HEK293 (cell line): Measurements from ENCODE around the gene ARHGAP4.

ENCODE experiments used
- BCL11B ChIP-seq: fragments of 450-650 bp; formaldehyde crosslinking; IDR thresholded peaks from 2 replicates; pipeline ENCODE4 v1.5.1; 2016; ENCODE audit warnings: low read depth, missing biosample characterization, missing genetic modification characterization
- CTCF ChIP-seq: fragments of 450-650 bp; formaldehyde crosslinking; IDR thresholded peaks from 2 replicates; pipeline ENCODE4 v1.5.1; 2016; ENCODE audit warnings: missing biosample characterization, missing genetic modification characterization
- FEZF1 ChIP-seq: fragments of 450-650 bp; formaldehyde crosslinking; IDR thresholded peaks from 2 replicates; pipeline ENCODE4 v1.5.1; 2016; ENCODE audit warnings: missing biosample characterization, missing genetic modification characterization
- KLF10 ChIP-seq: fragments of 450-650 bp; IDR thresholded peaks from 2 replicates; pipeline ENCODE4 v1.5.1; 2018; ENCODE audit warnings: missing biosample characterization, mild to moderate bottlenecking, missing genetic modification characterization
- PATZ1 ChIP-seq: fragments of 450-650 bp; formaldehyde crosslinking; IDR thresholded peaks from 2 replicates; pipeline ENCODE4 v1.5.1; 2016; ENCODE audit warnings: missing biosample characterization, missing genetic modification characterization
- PRDM10 ChIP-seq: fragments of 450-650 bp; formaldehyde crosslinking; IDR thresholded peaks from 2 replicates; pipeline ENCODE4 v1.5.1; 2016; ENCODE audit warnings: missing biosample characterization, missing genetic modification characterization
- REPIN1 ChIP-seq: fragments of 450-650 bp; formaldehyde crosslinking; IDR thresholded peaks from 2 replicates; pipeline ENCODE4 v1.5.1; 2017; ENCODE audit warnings: missing biosample characterization, missing genetic modification characterization, low read depth
- SCRT2 ChIP-seq: fragments of 450-650 bp; formaldehyde crosslinking; IDR thresholded peaks from 2 replicates; pipeline ENCODE4 v1.5.1; 2016; ENCODE audit warnings: missing biosample characterization, missing genetic modification characterization
- SP3 ChIP-seq: fragments of 450-650 bp; formaldehyde crosslinking; IDR thresholded peaks from 2 replicates; pipeline ENCODE4 v1.5.1; 2016; ENCODE audit warnings: missing biosample characterization, missing genetic modification characterization
- ZBTB26 ChIP-seq: fragments of 450-650 bp; formaldehyde crosslinking; optimal IDR thresholded peaks from 2 replicates; pipeline ENCODE3; 2016; ENCODE audit warnings: missing biosample characterization, mild to moderate bottlenecking, missing genetic modification characterization
- ZFP37 ChIP-seq: fragments of 450-650 bp; formaldehyde crosslinking; IDR thresholded peaks from 2 replicates; pipeline ENCODE4 v1.5.1; 2016; ENCODE audit warnings: missing biosample characterization, missing genetic modification characterization
- ZNF138 ChIP-seq: fragments of 450-650 bp; formaldehyde crosslinking; IDR thresholded peaks from 2 replicates; pipeline ENCODE4 v1.5.1; 2016; ENCODE audit warnings: missing biosample characterization, missing genetic modification characterization, borderline replicate concordance
- ZNF16 ChIP-seq: fragments of 450-650 bp; formaldehyde crosslinking; IDR thresholded peaks from 2 replicates; pipeline ENCODE4 v1.5.1; 2016; ENCODE audit warnings: low read depth, missing biosample characterization, missing genetic modification characterization
- ZNF280C ChIP-seq: fragments of 450-650 bp; formaldehyde crosslinking; IDR thresholded peaks from 2 replicates; pipeline ENCODE4 v1.5.1; 2016; ENCODE audit warnings: missing biosample characterization, missing genetic modification characterization
- ZNF292 ChIP-seq: fragments of 450-650 bp; formaldehyde crosslinking; IDR thresholded peaks from 2 replicates; pipeline ENCODE4 v1.5.1; 2016; ENCODE audit warnings: low read depth, missing biosample characterization, missing genetic modification characterization, borderline replicate concordance
- ZNF311 ChIP-seq: fragments of 450-650 bp; formaldehyde crosslinking; IDR thresholded peaks from 2 replicates; pipeline ENCODE4 v1.5.1; 2017; ENCODE audit warnings: missing biosample characterization, missing genetic modification characterization, borderline replicate concordance
- ZNF521 ChIP-seq: fragments of 450-650 bp; formaldehyde crosslinking; IDR thresholded peaks from 2 replicates; pipeline ENCODE4 v1.5.1; 2017; ENCODE audit warnings: missing biosample characterization, mild to moderate bottlenecking, missing genetic modification characterization
- ZNF600 ChIP-seq: fragments of 450-650 bp; formaldehyde crosslinking; IDR thresholded peaks from 2 replicates; pipeline ENCODE4 v1.5.1; 2016; ENCODE audit warnings: missing biosample characterization, missing genetic modification characterization
- ZNF791 ChIP-seq: fragments of 450-650 bp; formaldehyde crosslinking; IDR thresholded peaks from 2 replicates; pipeline ENCODE4 v1.5.1; 2016; ENCODE audit warnings: missing biosample characterization, missing genetic modification characterization
- ZNF792 ChIP-seq: fragments of 450-650 bp; formaldehyde crosslinking; IDR thresholded peaks from 2 replicates; pipeline ENCODE4 v1.5.1; 2016; ENCODE audit warnings: missing biosample characterization, missing genetic modification characterization
- ZNF830 ChIP-seq: fragments of 450-650 bp; IDR thresholded peaks from 2 replicates; pipeline ENCODE4 v1.5.0; 2018; ENCODE audit warnings: missing biosample characterization, missing genetic modification characterization, low read depth, mild to moderate bottlenecking, moderate library complexity
- TF ChIP-seq, protein P1 (sequence below): fragments of 450-650 bp; IDR thresholded peaks from 2 replicates; pipeline ENCODE4 v1.5.1; 2018; ENCODE audit warnings: missing biosample characterization, mild to moderate bottlenecking, missing genetic modification characterization
- TF ChIP-seq, protein P2 (sequence below): fragments of 450-650 bp; formaldehyde crosslinking; IDR thresholded peaks from 2 replicates; pipeline ENCODE4 v1.5.1; 2016; ENCODE audit warnings: missing biosample characterization, missing genetic modification characterization

Gene ARHGAP4

DNA sequence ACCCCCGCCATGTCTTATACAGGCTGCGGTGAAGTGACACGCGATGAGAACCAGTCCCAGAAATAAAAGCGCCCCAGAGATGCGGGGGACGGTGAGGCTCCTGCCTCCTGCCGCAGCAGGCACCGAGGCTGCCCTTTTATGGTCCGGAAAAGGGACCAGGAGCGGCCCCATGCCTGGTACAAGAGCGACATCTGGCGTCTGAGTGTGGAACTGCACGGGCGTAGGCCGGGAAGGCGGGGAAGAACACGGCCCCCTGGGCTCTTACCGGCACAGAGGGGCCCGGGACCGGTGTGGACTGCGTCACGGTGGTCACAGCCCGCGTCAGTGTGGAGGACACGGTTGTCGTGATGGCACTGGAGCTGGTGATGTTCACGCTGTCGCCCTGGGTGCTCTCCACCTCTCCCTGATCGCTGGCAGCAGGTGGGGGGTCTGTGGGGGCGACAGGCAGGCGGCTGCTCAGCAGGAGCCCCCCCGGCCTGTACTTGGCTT, 27.3 kb upstream of the ARHGAP4 start (continued):
- TF ChIP-seq ZNF16 (no peak), SCRT2 (peak; percentile 95), ZNF792 (tag by site-specific recombination) (no peak), ZFP37 (tag by site-specific recombination) (0 out of 2 replicates have a peak, but pooled peaks have one; percentile 40), ZNF311 (tag by site-specific recombination) (no peak), ZNF138 (tag by site-specific recombination) (no peak), FEZF1 (tag by site-specific recombination) (no peak), ZNF830 (tag by site-specific recombination) (no peak), ZNF600 (tag by site-specific recombination) (peak; percentile 76), ZBTB26 (tag by site-specific recombination) (peak; percentile 18), SP3 (tag by site-specific recombination) (no peak), PRDM10 (tag by site-specific recombination) (no peak), CTCF (tag by site-specific recombination) (peak; percentile 98), ZNF521 (tag by site-specific recombination) (no peak), BCL11B (no peak), PATZ1 (tag by site-specific recombination) (peak; percentile 92), ZNF292 (tag by site-specific recombination) (no peak), ZNF280C (tag by site-specific recombination) (no peak), ZNF791 (tag by site-specific recombination) (no peak), REPIN1 (no peak), KLF10 (tag by site-specific recombination) (no peak)
- TF ChIP-seq, protein P1, sequence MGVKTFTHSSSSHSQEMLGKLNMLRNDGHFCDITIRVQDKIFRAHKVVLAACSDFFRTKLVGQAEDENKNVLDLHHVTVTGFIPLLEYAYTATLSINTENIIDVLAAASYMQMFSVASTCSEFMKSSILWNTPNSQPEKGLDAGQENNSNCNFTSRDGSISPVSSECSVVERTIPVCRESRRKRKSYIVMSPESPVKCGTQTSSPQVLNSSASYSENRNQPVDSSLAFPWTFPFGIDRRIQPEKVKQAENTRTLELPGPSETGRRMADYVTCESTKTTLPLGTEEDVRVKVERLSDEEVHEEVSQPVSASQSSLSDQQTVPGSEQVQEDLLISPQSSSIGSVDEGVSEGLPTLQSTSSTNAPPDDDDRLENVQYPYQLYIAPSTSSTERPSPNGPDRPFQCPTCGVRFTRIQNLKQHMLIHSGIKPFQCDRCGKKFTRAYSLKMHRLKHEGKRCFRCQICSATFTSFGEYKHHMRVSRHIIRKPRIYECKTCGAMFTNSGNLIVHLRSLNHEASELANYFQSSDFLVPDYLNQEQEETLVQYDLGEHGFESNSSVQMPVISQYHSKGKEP (tag by site-specific recombination), result no peak
- TF ChIP-seq, protein P2, sequence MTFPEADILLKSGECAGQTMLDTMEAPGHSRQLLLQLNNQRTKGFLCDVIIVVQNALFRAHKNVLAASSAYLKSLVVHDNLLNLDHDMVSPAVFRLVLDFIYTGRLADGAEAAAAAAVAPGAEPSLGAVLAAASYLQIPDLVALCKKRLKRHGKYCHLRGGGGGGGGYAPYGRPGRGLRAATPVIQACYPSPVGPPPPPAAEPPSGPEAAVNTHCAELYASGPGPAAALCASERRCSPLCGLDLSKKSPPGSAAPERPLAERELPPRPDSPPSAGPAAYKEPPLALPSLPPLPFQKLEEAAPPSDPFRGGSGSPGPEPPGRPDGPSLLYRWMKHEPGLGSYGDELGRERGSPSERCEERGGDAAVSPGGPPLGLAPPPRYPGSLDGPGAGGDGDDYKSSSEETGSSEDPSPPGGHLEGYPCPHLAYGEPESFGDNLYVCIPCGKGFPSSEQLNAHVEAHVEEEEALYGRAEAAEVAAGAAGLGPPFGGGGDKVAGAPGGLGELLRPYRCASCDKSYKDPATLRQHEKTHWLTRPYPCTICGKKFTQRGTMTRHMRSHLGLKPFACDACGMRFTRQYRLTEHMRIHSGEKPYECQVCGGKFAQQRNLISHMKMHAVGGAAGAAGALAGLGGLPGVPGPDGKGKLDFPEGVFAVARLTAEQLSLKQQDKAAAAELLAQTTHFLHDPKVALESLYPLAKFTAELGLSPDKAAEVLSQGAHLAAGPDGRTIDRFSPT (tag by site-specific recombination), result no peak
